Astrocyte (in vitro differentiated cells and primary cell): ENCODE measurements around the gene NPHP4. TPM values are rescaled to one million over a fixed set of nuclear protein-coding genes. Genes with fewer than 3 reads are reported as not detected.

Experiments
- DNase-seq: peaks from one replicate; pipeline ENCODE4 v3.0.0-alpha.2; 2010; ENCODE audit warnings: low read depth
- FAIRE-seq: peaks from 2 replicates; lab custom pipeline; 2011; peaks lifted over from hg19 to GRCh38; lab: Jason Lieb, UNC
- H2AFZ ChIP-seq: 2 replicates; pipeline ENCODE4 v1.6.0; 2012; ENCODE audit warnings: low read depth, low read length, inconsistent platforms
- H3K27ac ChIP-seq: 2 replicates; pipeline ENCODE4 v1.5.1; 2011; ENCODE audit warnings: low read depth, low read length, inconsistent platforms
- H3K27me3 ChIP-seq: 2 replicates; pipeline ENCODE4 v1.6.0; 2011; ENCODE audit warnings: low read length, inconsistent platforms; ENCODE audit not compliant: insufficient read depth
- H3K36me3 ChIP-seq: 2 replicates; pipeline ENCODE4 v1.5.1; 2011; ENCODE audit warnings: low read length, inconsistent platforms; ENCODE audit not compliant: insufficient read depth
- H3K4me1 ChIP-seq: 2 replicates; pipeline ENCODE4 v1.5.1; 2011; ENCODE audit warnings: low read length, inconsistent platforms; ENCODE audit not compliant: insufficient read depth
- H3K4me2 ChIP-seq: 2 replicates; pipeline ENCODE4 v1.6.0; 2012; ENCODE audit warnings: low read length, inconsistent platforms
- H3K4me3 ChIP-seq: 2 replicates; pipeline ENCODE4 v1.5.1; 2011; ENCODE audit warnings: low read depth, mild to moderate bottlenecking, low read length, inconsistent platforms; ENCODE audit not compliant: insufficient read depth
- H3K79me2 ChIP-seq: 2 replicates; pipeline ENCODE4 v1.6.0; 2012; ENCODE audit warnings: mild to moderate bottlenecking, low read length, inconsistent platforms; ENCODE audit not compliant: insufficient read depth
- H3K9ac ChIP-seq: 2 replicates; pipeline ENCODE4 v1.6.0; 2012; ENCODE audit warnings: mild to moderate bottlenecking, low read length, inconsistent platforms
- H3K9me3 ChIP-seq: 2 replicates; pipeline ENCODE4 v1.5.1; 2012; ENCODE audit warnings: low read depth, mild to moderate bottlenecking, low read length, inconsistent platforms; ENCODE audit not compliant: insufficient read depth
- H4K20me1 ChIP-seq: 2 replicates; pipeline ENCODE4 v1.6.0; 2012; ENCODE audit warnings: low read length, inconsistent platforms; ENCODE audit not compliant: insufficient read depth
- H3K27ac Mint-ChIP-seq: one replicate; pipeline ENCODE4 v1.8.0; 2021; ENCODE audit warnings: mild to moderate bottlenecking, mixed read lengths; ENCODE audit not compliant: unreplicated experiment
- H3K27me3 Mint-ChIP-seq: one replicate; pipeline ENCODE4 v1.8.0; 2021; ENCODE audit warnings: low read depth, mixed read lengths; ENCODE audit not compliant: unreplicated experiment
- H3K36me3 Mint-ChIP-seq: one replicate; pipeline ENCODE4 v1.8.0; 2021; ENCODE audit warnings: low read depth, mixed read lengths; ENCODE audit not compliant: unreplicated experiment
- H3K4me1 Mint-ChIP-seq: one replicate; pipeline ENCODE4 v1.8.0; 2021; ENCODE audit warnings: low read depth, mixed read lengths; ENCODE audit not compliant: unreplicated experiment
- H3K4me3 Mint-ChIP-seq: one replicate; pipeline ENCODE4 v1.8.0; 2021; ENCODE audit warnings: mild to moderate bottlenecking, moderate library complexity, mixed read lengths; ENCODE audit not compliant: unreplicated experiment
- H3K9me3 Mint-ChIP-seq: one replicate; pipeline ENCODE4 v1.8.0; 2021; ENCODE audit warnings: mild to moderate bottlenecking, mixed read lengths; ENCODE audit not compliant: unreplicated experiment
- EZH2 ChIP-seq: IDR thresholded peaks from 2 replicates; pipeline ENCODE4 v1.6.1; 2012; ENCODE audit warnings: mild to moderate bottlenecking, low read length, inconsistent platforms; ENCODE audit not compliant: insufficient read depth
- total RNA-seq: library from RNA; stranded (reverse); gene quantifications from 2 replicates; pipeline ENCODE4 v1.2.1, GENCODE V29; 2021
- TF ChIP-seq, protein P1 (sequence below): IDR thresholded peaks from 2 replicates; pipeline ENCODE4 v1.5.1; 2011; ENCODE audit warnings: low read depth, mild to moderate bottlenecking, inconsistent platforms, low read length, moderate library complexity; ENCODE audit not compliant: insufficient read depth

Gene NPHP4
- total RNA-seq, 1 donor from 2014 or later = 8.4 TPM

DNA sequence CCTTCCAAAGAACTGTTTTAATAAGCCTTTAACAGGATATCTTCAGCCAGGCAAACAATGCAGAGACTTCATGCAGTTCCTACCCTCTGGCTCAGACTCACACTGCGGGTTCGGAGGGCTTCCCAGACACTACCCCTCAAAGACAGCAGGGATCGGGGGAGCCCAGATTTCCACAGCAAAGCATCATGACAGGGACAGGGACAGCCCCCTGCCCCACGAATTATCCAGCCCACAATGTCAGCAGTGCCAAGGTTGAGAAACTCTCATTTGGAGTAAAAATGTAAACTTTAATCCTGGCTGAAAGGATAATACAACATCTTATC, 20.1 kb downstream of the NPHP4 start:
- DNase-seq = no peak
- H3K9me3 ChIP-seq = no peaks in the 10 kb centered on the region
- H3K27me3 ChIP-seq = no peaks in the 10 kb centered on the region
- no peak overlapping the region for H2AFZ ChIP-seq
- H3K4me3 Mint-ChIP-seq = no peak overlapping the region
- no peaks in the 10 kb centered on the region for H3K79me2 ChIP-seq
- H3K4me1 ChIP-seq = no peaks in the 10 kb centered on the region
- no peaks in the 10 kb centered on the region for H3K36me3 ChIP-seq
- TF ChIP-seq EZH2 = no peak
- TF ChIP-seq, protein P1, sequence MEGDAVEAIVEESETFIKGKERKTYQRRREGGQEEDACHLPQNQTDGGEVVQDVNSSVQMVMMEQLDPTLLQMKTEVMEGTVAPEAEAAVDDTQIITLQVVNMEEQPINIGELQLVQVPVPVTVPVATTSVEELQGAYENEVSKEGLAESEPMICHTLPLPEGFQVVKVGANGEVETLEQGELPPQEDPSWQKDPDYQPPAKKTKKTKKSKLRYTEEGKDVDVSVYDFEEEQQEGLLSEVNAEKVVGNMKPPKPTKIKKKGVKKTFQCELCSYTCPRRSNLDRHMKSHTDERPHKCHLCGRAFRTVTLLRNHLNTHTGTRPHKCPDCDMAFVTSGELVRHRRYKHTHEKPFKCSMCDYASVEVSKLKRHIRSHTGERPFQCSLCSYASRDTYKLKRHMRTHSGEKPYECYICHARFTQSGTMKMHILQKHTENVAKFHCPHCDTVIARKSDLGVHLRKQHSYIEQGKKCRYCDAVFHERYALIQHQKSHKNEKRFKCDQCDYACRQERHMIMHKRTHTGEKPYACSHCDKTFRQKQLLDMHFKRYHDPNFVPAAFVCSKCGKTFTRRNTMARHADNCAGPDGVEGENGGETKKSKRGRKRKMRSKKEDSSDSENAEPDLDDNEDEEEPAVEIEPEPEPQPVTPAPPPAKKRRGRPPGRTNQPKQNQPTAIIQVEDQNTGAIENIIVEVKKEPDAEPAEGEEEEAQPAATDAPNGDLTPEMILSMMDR = no peak
- no peak overlapping the region for H3K4me2 ChIP-seq
- H3K9me3 Mint-ChIP-seq = no peaks in the 10 kb centered on the region
- H4K20me1 ChIP-seq = peaks cover 25% of the 10 kb centered on the region
- H3K36me3 Mint-ChIP-seq = peaks cover 17% of the 10 kb centered on the region
- H3K27ac ChIP-seq = no peak overlapping the region
- peaks cover 3% of the 10 kb centered on the region for H3K4me1 Mint-ChIP-seq
- no peak for FAIRE-seq
- H3K27ac Mint-ChIP-seq = no peak overlapping the region
- H3K27me3 Mint-ChIP-seq = peaks cover 2% of the 10 kb centered on the region
- no peak overlapping the region for H3K9ac ChIP-seq
- H3K4me3 ChIP-seq = no peak overlapping the region

- Mint-ChIP-seq H3K27ac (no peak overlapping the region), H3K9me3 (no peaks in the 10 kb centered on the region), H3K36me3 (peaks cover 15% of the 10 kb centered on the region), H3K4me3 (no peak overlapping the region), H3K27me3 (peaks cover 2% of the 10 kb centered on the region), H3K4me1 (peaks cover 3% of the 10 kb centered on the region)
- no peak overlapping the region for H3K9ac ChIP-seq
- H3K9me3 ChIP-seq = no peaks in the 10 kb centered on the region
- H3K79me2 ChIP-seq = no peaks in the 10 kb centered on the region
- no peaks in the 10 kb centered on the region for H3K4me1 ChIP-seq
- H2AFZ ChIP-seq = no peak overlapping the region
- no peaks in the 10 kb centered on the region for H3K36me3 ChIP-seq
- DNase-seq (no peak), FAIRE-seq (no peak)
- no peaks in the 10 kb centered on the region for H3K27me3 ChIP-seq
- peaks cover 25% of the 10 kb centered on the region for H4K20me1 ChIP-seq
- no peak overlapping the region for H3K4me3 ChIP-seq
- H3K27ac ChIP-seq = no peak overlapping the region
- H3K4me2 ChIP-seq = no peak overlapping the region
- TF ChIP-seq, protein P1 = no peak
- TF ChIP-seq EZH2 = no peak
Observed at GRCh38 chr1:5971471-5972197, 20.6 kb downstream of the NPHP4 start.

GRCh38 chr1:5970610-5971273, 21.5 kb downstream of the NPHP4 start:
- Mint-ChIP-seq H3K27me3 (peaks cover 2% of the 10 kb centered on the region), H3K36me3 (peaks cover 18% of the 10 kb centered on the region), H3K4me1 (peaks cover 3% of the 10 kb centered on the region), H3K9me3 (no peaks in the 10 kb centered on the region), H3K4me3 (no peak overlapping the region), H3K27ac (no peak overlapping the region)
- peaks cover 25% of the 10 kb centered on the region for H4K20me1 ChIP-seq
- no peaks in the 10 kb centered on the region for H3K4me1 ChIP-seq
- no peak overlapping the region for H3K4me2 ChIP-seq
- FAIRE-seq (no peak), DNase-seq (no peak)
- no peak overlapping the region for H3K27ac ChIP-seq
- H3K36me3 ChIP-seq = no peaks in the 10 kb centered on the region
- TF ChIP-seq, protein P1 = no peak
- no peak for TF ChIP-seq EZH2
- H3K9me3 ChIP-seq = no peaks in the 10 kb centered on the region
- no peak overlapping the region for H3K9ac ChIP-seq
- H3K79me2 ChIP-seq = no peaks in the 10 kb centered on the region
- H3K4me3 ChIP-seq = no peak overlapping the region
- H3K27me3 ChIP-seq = no peaks in the 10 kb centered on the region
- no peak overlapping the region for H2AFZ ChIP-seq
